Endothelial cell of umbilical vein (primary cell): ENCODE results near the gene AJAP1. TPM values are rescaled to one million over a fixed set of nuclear protein-coding genes. Genes with fewer than 3 reads are reported as not detected.

Source experiments
- BruUV-seq: library from RNA; stranded (reverse); fragments of 400-500 nt; replicated peaks from 2 replicates; lab custom pipeline; 2021; lab: Mats Ljungman, UMichigan
- CTCF ChIA-PET: fragments of 300-600, 350-600 bp; sonication (Branson Sonifier 250); formaldehyde crosslinking; loops from one replicate; lab custom pipeline; 2021; ENCODE audit warnings: antibody characterized with exemption, inconsistent platforms; lab: Charles Lee
- POLR2A ChIA-PET: fragments of 300-600, 350-600 bp; sonication (Branson Sonifier 250); formaldehyde crosslinking; loops from one replicate; lab custom pipeline; 2021; ENCODE audit warnings: antibody characterized with exemption, inconsistent platforms; lab: Charles Lee
- DNase-seq: peaks from one replicate; pipeline ENCODE4 v3.0.0-alpha.2; 2011; ENCODE audit warnings: low read depth, low spot score
- FAIRE-seq: peaks from 2 replicates; lab custom pipeline; 2011; peaks lifted over from hg19 to GRCh38; lab: Jason Lieb, UNC
- H2AFZ ChIP-seq: 2 replicates; pipeline ENCODE4 v1.6.0; 2012; ENCODE audit warnings: low read depth, low read length, control low read depth, inconsistent platforms
- H3K27ac ChIP-seq: 2 replicates; pipeline ENCODE4 v1.5.1; 2011; ENCODE audit warnings: low read depth, mild to moderate bottlenecking, control low read depth, low read length, moderate library complexity; ENCODE audit not compliant: insufficient read depth
- H3K27me3 ChIP-seq, 2 experiments: 2 replicates each; pipeline versions ENCODE4 v1.6.0 to v1.6.1; 2011; ENCODE audit warnings: low read length in 2 of 2, mixed read lengths in 1 of 2; ENCODE audit not compliant: control insufficient read depth in 2 of 2, insufficient read depth in 2 of 2
- H3K36me3 ChIP-seq, 2 experiments: 2 replicates in 1 of 2; 3 replicates in 1 of 2; pipeline ENCODE4 v1.5.1; 2011; ENCODE audit warnings: low read length in 2 of 2, mild to moderate bottlenecking in 1 of 2, moderate library complexity in 1 of 2; ENCODE audit not compliant: control insufficient read depth in 2 of 2, insufficient read depth in 2 of 2; ENCODE audit errors: extremely low read depth in 1 of 2
- H3K4me1 ChIP-seq: 3 replicates; pipeline ENCODE4 v1.5.1; 2011; ENCODE audit warnings: mild to moderate bottlenecking, low read length; ENCODE audit not compliant: control insufficient read depth, insufficient read depth; ENCODE audit errors: extremely low read depth
- H3K4me2 ChIP-seq: 2 replicates; pipeline ENCODE4 v1.6.1; 2011; ENCODE audit warnings: low read length, control low read depth, mixed read lengths; ENCODE audit not compliant: insufficient read depth
- H3K4me3 ChIP-seq, 3 experiments: fragments of 200-600 bp in 1 of 3; sonication (generic), shearing (Covaris generic) in 1 of 3; replicated peaks in 1 of 3; 2 replicates each; pipeline ENCODE4 v1.5.1; 2011 to 2016; ENCODE audit warnings: control low read depth in 3 of 3, low read length in 3 of 3, mild to moderate bottlenecking in 2 of 3, inconsistent platforms in 1 of 3, low read depth in 1 of 3, moderate library complexity in 1 of 3; ENCODE audit not compliant: insufficient read depth in 1 of 3
- H3K79me2 ChIP-seq: 2 replicates; pipeline ENCODE4 v1.6.0; 2012; ENCODE audit warnings: low read length, inconsistent platforms; ENCODE audit not compliant: control insufficient read depth, insufficient read depth
- H3K9ac ChIP-seq: replicated peaks from 2 replicates; pipeline ENCODE3; 2011; ENCODE audit warnings: low read length, control low read depth; ENCODE audit not compliant: insufficient read depth; ENCODE audit errors: extremely low read depth
- H3K9me1 ChIP-seq: replicated peaks from 3 replicates; pipeline ENCODE4 v1.6.0; 2011; ENCODE audit warnings: mild to moderate bottlenecking, low read length; ENCODE audit not compliant: control insufficient read depth, insufficient read depth; ENCODE audit errors: extremely low read depth
- H3K9me3 ChIP-seq: replicated peaks from 2 replicates; pipeline ENCODE4 v1.5.1; 2012; ENCODE audit warnings: low read length, inconsistent platforms; ENCODE audit not compliant: control insufficient read depth, insufficient read depth
- H4K20me1 ChIP-seq: replicated peaks from 2 replicates; pipeline ENCODE3; 2011; ENCODE audit warnings: mild to moderate bottlenecking, low read length; ENCODE audit not compliant: control insufficient read depth, insufficient read depth; ENCODE audit errors: extremely low read depth
- EZH2 ChIP-seq: IDR thresholded peaks from 2 replicates; pipeline ENCODE4 v1.6.1; 2012; ENCODE audit warnings: borderline replicate concordance, low read depth, mild to moderate bottlenecking, moderate library complexity, low read length, inconsistent platforms; ENCODE audit not compliant: severe bottlenecking
- FOS ChIP-seq: IDR thresholded peaks from 2 replicates; pipeline ENCODE4 v1.6.1; 2011; ENCODE audit warnings: mild to moderate bottlenecking, low read length, moderate library complexity, borderline replicate concordance; ENCODE audit not compliant: insufficient read depth
- GATA2 ChIP-seq: IDR thresholded peaks from 2 replicates; pipeline ENCODE4 v1.7.0; 2011; ENCODE audit warnings: low read depth, mild to moderate bottlenecking, moderate library complexity, mixed read lengths, low read length; ENCODE audit not compliant: insufficient read length, insufficient read depth
- JUN ChIP-seq: IDR thresholded peaks from 2 replicates; pipeline ENCODE4 v1.6.1; 2011; ENCODE audit warnings: borderline replicate concordance, low read depth; ENCODE audit not compliant: insufficient read length, insufficient read depth
- MYC ChIP-seq: IDR thresholded peaks from one replicate; pipeline ENCODE4 v1.6.1; 2011; ENCODE audit warnings: mild to moderate bottlenecking, low read depth, low read length
- POLR2A ChIP-seq: IDR thresholded peaks from 2 replicates; pipeline ENCODE4 v1.6.1; 2012; ENCODE audit warnings: low read depth, mild to moderate bottlenecking, control low read depth, low read length
- POLR2AphosphoS5 ChIP-seq: IDR thresholded peaks from 2 replicates; pipeline ENCODE4 v1.6.1; 2012; ENCODE audit warnings: low read depth, mild to moderate bottlenecking, control low read depth, low read length, moderate library complexity; ENCODE audit not compliant: insufficient read depth
- dilution Hi-C: fragments of 300-500 bp; cut with MboI; formaldehyde crosslinking; loops from one replicate; pipeline ENCODE4 v1.15.0; 2019; ENCODE audit warnings: low sequenced_read_pairs; ENCODE audit not compliant: extremely low pct_ligation_motif_present
- intact Hi-C: fragments of 100-400 bp; cut with micrococcal nuclease; formaldehyde crosslinking; loops from one replicate; pipeline ENCODE4 v1.10.0; 2022
- polyA plus RNA-seq, 4 experiments: library from polyadenylated mRNA; depleted of rRNA in 3 of 4; stranded (reverse) in 3 of 4; unstranded in 1 of 4; fragments of >200 nt; gene quantifications; 2 replicates each; pipeline versions ENCODE4 v1.2.1 to v1.2.3, GENCODE V29; 2011 to 2012; ENCODE audit warnings: missing spikeins in 1 of 4
- total RNA-seq: library from RNA; stranded (reverse); gene quantifications from 2 replicates; pipeline ENCODE4 v1.2.3, GENCODE V29; 2021
- TF ChIP-seq, protein P1 (sequence below), 2 donors: IDR thresholded peaks; 1 replicate in 1 of 2; 2 replicates in 1 of 2; pipeline ENCODE4 v1.5.1; 2011; ENCODE audit warnings: low read length in 2 of 2, mild to moderate bottlenecking in 2 of 2, moderate library complexity in 2 of 2, control low read depth in 1 of 2, inconsistent platforms in 1 of 2, low read depth in 1 of 2; ENCODE audit not compliant: insufficient read depth in 1 of 2; ENCODE audit errors: extremely low read depth in 1 of 2
- TF ChIP-seq, protein P2 (sequence below): IDR thresholded peaks from 2 replicates; pipeline ENCODE4 v1.6.1; 2011; ENCODE audit not compliant: insufficient read depth, insufficient read length

The AJAP1 gene
- total and polyA plus RNA-seq, 2 donors (not counting 3 experiments of a cell fraction or from before 2014, with no cell fraction given): not detected

DNA sequence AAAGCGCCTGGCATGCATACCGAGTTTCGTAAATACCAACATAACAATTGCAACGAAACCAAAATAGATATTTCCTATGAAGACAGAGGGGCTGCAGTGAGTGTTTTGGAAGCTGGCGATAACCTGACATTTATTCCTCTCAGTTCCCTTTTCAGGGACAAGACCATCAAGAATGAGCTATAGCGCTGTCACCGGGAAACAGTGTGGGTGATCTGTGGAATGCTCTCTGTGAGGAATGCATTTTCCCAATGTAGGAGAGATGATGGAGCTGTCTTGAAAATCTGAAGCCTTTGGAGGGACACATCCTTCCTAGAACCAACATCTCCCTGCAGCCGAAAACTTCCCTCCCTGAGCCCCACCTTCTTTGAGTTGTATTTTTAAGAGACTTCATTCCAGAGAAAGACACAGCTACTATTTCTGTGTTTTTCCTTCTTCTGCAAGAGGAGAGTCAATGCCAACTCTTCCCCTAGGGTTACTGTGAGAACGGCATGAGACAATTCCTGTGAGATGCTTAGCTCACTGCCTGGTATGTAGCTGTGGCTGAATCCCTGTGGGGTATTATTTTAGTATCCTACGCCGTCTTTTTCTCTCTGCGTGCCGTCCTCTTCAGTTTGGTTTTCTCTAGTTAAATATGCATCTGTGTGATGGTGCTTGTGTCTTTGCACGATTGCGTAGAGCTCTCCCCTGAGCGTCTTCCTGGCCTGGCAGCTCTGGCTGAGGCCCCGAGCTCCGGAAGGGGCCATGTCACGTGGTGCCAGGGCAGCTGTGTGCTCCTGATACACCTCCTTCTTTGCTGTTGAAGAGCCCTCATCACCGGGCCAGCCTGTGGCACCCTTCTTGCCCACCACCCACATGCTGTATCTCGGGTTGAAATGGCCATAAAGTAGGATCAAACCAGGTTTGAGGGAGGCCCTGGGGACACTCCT is 45.2 kb downstream of the AJAP1 start:
- Histone ChIP-seq H3K4me3 (no peak overlapping the region), H3K27ac (no peak overlapping the region), H3K4me1 (no peaks in the 10 kb centered on the region), H3K4me2 (no peak overlapping the region), H4K20me1 (no peaks in the 10 kb centered on the region), H3K79me2 (no peaks in the 10 kb centered on the region), H2AFZ (no peak overlapping the region), H3K27me3 (no peaks in the 10 kb centered on the region), H3K36me3 (no peaks in the 10 kb centered on the region), H3K9ac (no peak overlapping the region), H3K9me1 (no peaks in the 10 kb centered on the region), H3K9me3 (peaks cover 2% of the 10 kb centered on the region)
- ChIA-PET POLR2A (no interaction called here), CTCF (no interaction called here)
- dilution Hi-C loops: no loop called here
- intact Hi-C loops: no loop called here
- no peak for FAIRE-seq
- BruUV-seq: no TSS peak
- TF ChIP-seq, protein P1, sequence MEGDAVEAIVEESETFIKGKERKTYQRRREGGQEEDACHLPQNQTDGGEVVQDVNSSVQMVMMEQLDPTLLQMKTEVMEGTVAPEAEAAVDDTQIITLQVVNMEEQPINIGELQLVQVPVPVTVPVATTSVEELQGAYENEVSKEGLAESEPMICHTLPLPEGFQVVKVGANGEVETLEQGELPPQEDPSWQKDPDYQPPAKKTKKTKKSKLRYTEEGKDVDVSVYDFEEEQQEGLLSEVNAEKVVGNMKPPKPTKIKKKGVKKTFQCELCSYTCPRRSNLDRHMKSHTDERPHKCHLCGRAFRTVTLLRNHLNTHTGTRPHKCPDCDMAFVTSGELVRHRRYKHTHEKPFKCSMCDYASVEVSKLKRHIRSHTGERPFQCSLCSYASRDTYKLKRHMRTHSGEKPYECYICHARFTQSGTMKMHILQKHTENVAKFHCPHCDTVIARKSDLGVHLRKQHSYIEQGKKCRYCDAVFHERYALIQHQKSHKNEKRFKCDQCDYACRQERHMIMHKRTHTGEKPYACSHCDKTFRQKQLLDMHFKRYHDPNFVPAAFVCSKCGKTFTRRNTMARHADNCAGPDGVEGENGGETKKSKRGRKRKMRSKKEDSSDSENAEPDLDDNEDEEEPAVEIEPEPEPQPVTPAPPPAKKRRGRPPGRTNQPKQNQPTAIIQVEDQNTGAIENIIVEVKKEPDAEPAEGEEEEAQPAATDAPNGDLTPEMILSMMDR (IDR thresholded peaks at IDR 0.05; ENCODE audit: extremely low read depth in 1 of 2, insufficient read depth in 1 of 2, low read depth in 1 of 2, low read length in 2 of 2): no peak
- TF ChIP-seq, protein P2, sequence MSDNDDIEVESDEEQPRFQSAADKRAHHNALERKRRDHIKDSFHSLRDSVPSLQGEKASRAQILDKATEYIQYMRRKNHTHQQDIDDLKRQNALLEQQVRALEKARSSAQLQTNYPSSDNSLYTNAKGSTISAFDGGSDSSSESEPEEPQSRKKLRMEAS: no peak
- no peak for TF ChIP-seq POLR2AphosphoS5
- no peak for TF ChIP-seq POLR2A
- TF ChIP-seq FOS: no peak
- TF ChIP-seq JUN: no peak
- no peak for TF ChIP-seq EZH2
- TF ChIP-seq GATA2: no peak
- TF ChIP-seq MYC: no peak
- DNase-seq: no peak
